ENCODE data around the gene UTP14C.
"Not testable (repeated sequence)": the region's sequence is repeated elsewhere in the genome, so short reads cannot be mapped to it uniquely, and the experiment has no call there.

Gene UTP14C

DNA sequence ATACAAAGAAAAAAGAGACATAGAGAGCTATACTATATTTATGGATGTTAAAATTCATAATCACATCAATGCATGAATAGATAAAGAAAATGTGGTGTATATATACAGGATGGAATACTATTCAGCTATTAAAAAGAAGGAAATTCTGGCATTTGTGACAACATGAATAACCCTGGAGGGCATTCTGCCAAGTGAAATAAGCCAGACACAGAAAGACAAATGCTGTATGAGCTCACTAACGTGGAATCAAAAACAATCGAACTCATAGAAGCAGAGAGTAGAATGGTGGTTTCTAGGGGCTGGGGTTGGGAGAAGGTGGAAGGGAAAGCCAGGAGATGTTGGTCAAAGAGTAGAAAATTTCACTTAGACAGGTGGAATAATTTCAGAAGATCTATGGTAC lies 24.0 kb downstream of the UTP14C start:
- no peak for DNase-seq

DNA sequence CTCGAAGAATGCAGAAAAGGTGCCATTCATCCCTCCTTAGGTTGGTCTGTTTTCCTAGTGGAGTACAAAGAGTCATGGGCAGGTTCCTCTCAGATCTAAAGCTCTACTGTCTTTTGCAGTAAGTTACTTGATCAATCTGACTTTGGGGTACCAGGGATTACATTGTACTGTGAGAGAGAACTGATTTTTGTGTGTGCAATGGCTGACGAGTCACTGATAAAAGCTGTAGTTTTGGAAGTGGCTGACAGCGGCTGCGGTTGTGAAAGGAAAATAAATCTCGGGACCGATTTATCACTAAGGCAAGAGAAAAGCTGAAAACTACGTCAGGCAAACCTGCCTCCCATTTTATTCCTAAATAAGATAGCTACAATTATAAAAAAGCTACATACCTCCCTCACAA lies 26.9 kb downstream of the UTP14C start:
- DNase-seq = no peak

DNA sequence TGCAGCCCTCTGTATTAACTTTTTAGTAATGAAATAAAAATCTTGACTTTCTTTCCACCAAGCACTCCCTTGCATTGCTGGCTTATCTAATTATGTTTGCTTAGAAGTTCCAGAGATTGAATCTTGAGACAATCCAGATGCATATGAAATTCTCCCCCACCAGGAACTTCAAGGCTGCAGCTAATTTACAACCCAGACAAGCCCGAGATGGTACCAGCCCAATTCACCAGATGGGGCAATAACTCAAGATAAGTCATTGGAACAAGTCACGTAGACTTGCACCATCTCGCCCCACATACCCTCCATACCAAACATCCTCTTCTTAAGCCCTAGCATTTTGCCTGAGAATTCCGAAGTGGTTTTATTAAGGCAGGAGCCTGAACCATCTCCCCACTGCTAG lies 29.0 kb downstream of the UTP14C start:
- DNase-seq = no peak

DNA sequence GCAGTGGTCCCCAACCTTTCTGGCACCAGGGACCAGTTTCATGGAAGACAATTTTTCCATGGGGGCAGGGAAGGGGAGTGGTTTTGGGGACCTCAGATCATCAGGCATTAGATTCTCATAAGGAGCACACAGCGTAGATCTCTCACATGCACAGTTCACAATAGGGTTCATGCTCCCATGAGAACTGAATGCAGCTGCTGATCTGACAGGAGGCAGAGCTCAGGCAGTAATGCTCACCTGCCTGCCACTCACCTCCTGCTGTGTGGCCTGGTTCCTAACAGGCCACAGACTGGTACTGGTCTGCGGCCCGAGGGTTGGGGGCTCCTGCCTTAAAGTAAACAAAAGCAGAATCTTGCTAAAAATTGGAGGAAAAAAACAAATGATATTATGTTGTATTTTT lies 36.6 kb downstream of the UTP14C start:
- not testable (repeated sequence) for DNase-seq

DNA sequence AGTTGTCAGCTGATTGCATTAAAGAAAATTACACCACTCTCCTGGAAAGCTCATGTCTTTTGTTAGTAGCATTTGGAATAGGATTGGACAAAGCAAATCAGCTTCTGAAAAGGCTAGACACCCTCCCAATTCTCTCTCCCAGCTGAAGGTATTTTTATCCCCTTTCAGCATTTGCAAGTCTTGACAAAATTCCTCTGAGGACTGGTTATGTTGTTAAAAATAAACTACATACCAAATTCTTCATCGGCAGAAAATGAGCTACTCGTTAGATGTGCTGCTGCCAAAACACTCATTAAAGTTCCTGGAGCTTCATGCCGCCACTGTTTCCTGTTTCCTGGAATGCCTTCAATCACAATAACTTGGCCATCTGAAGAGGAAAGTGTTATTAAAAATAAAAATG lies 37.1 kb downstream of the UTP14C start:
- DNase-seq = no peak

DNA sequence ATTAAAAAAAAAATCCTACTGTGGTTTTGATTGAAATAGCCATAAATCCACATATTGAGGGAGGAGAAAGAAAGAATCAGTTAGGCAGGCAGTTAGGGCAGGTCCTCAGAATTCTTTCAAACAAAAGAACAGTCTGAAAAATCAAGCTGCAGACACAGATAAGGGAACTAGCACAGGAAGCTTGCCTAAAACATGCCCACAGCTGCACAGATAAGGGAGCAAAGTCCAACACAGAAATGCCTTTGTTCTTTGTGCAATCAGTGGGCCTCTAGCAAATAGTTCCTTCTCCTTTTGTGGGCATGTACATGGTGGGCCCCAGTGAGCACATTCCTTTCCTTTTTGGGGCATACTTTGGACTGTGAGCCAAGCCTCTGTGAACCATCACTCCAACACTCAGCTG lies 42.7 kb downstream of the UTP14C start:
- DNase-seq = no peak

DNA sequence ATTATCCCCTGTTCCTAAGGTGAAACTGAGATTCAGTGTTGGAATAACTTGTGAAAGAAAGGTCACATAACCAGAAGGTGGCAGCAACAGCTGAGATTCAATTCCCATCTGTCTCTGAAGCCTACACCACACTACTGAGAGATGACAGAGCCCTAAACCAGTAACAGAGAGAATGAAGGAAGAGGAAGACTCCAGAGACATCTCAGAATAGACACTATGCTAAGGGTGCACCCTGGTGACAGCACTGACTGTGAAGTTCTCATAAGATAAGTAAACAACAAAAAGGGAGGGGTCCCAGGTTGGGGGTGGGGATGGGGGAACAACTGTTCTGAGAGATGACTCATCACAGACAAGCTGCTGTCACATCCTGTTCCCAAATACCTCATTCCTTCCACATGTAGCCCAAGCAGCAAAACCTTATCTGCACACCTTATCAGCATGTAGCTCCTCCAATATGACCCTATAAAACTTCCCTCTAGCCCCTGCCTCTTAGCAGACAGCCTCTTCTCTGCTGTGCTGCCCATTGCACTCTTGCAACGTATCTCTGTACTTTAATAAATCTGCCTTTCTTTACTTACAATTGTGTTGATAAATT lies 46.5 kb downstream of the UTP14C start:
- no peak for DNase-seq
